PC-9 (cell line): ENCODE measurements around the gene CTNNBL1. TPM values are rescaled to one million over a fixed set of nuclear protein-coding genes. Genes with fewer than 3 reads are reported as not detected.

Experiments used
- BruUV-seq: library from RNA; stranded (reverse); fragments of 400-500 nt; replicated peaks from 2 replicates; lab custom pipeline; 2021; lab: Mats Ljungman, UMichigan
- CTCF ChIA-PET: fragments of 300-600 bp; sonication (Branson Sonifier 250); formaldehyde crosslinking; loops from one replicate; lab custom pipeline; 2022; ENCODE audit warnings: antibody characterized with exemption; lab: Charles Lee
- POLR2A ChIA-PET: fragments of 300-600 bp; sonication (Branson Sonifier 250); formaldehyde crosslinking; loops from one replicate; lab custom pipeline; 2022; ENCODE audit warnings: antibody characterized with exemption; ENCODE audit not compliant: unreplicated experiment; lab: Charles Lee
- DNase-seq, 2 experiments: peaks; one replicate each; pipeline versions ENCODE4 v3.0.0 to v3.0.0-alpha.2; 2015 to 2022; ENCODE audit warnings: mixed read lengths in 1 of 2
- H2AFZ ChIP-seq: fragments of 200-600 bp; sonication (generic); 2 replicates; pipeline ENCODE4 v1.8.1; 2017; ENCODE audit warnings: antibody characterized with exemption
- H3F3A ChIP-seq: fragments of 200-600 bp; sonication (generic); 2 replicates; pipeline ENCODE4 v1.8.1; 2017; ENCODE audit warnings: antibody characterized with exemption, mild to moderate bottlenecking, low read depth; ENCODE audit not compliant: insufficient read depth
- H3K27ac ChIP-seq: fragments of 200-600 bp; sonication (generic); 2 replicates; pipeline ENCODE4 v1.6.1; 2016; ENCODE audit warnings: mixed run types
- H3K27me3 ChIP-seq: fragments of 200-600 bp; sonication (generic); 2 replicates; pipeline ENCODE4 v1.6.1; 2016; ENCODE audit warnings: low read depth, mixed run types; ENCODE audit not compliant: insufficient read depth
- H3K36me3 ChIP-seq: fragments of 200-600 bp; sonication (generic); 2 replicates; pipeline ENCODE4 v1.6.1; 2016; ENCODE audit warnings: low read depth, mixed run types
- H3K4me1 ChIP-seq: fragments of 200-600 bp; sonication (generic); replicated peaks from 2 replicates; pipeline ENCODE4 v1.6.1; 2016; ENCODE audit warnings: mixed run types; ENCODE audit not compliant: insufficient read depth
- H3K4me2 ChIP-seq: fragments of 200-600 bp; sonication (generic); 2 replicates; pipeline ENCODE4 v1.6.1; 2017; ENCODE audit warnings: mixed run types
- H3K4me3 ChIP-seq: fragments of 200-600 bp; sonication (generic); 2 replicates; pipeline ENCODE4 v1.6.1; 2016; ENCODE audit warnings: mixed run types
- H3K79me2 ChIP-seq: fragments of 200-600 bp; sonication (generic); 2 replicates; pipeline ENCODE4 v1.6.1; 2017; ENCODE audit warnings: low read depth, mixed run types
- H3K9me2 ChIP-seq: fragments of 200-600 bp; sonication (generic); 2 replicates; pipeline ENCODE4 v1.8.1; 2017; ENCODE audit warnings: mild to moderate bottlenecking; ENCODE audit not compliant: insufficient read depth
- H3K9me3 ChIP-seq: fragments of 200-600 bp; sonication (generic); 2 replicates; pipeline ENCODE4 v1.8.1; 2016; ENCODE audit warnings: low read depth; ENCODE audit not compliant: insufficient read depth
- H4K20me1 ChIP-seq: fragments of 200-600 bp; sonication (generic); 2 replicates; pipeline ENCODE4 v1.8.1; 2017; ENCODE audit not compliant: insufficient read depth
- CTCF ChIP-seq: fragments of 200-600 bp; sonication (generic); conservative IDR thresholded peaks from 2 replicates; pipeline ENCODE4 v1.6.1; 2017; ENCODE audit warnings: mixed run types, antibody characterized with exemption, mild to moderate bottlenecking, moderate library complexity
- EZH2 ChIP-seq: fragments of 200-600 bp; sonication (generic); IDR thresholded peaks from 2 replicates; pipeline ENCODE4 v1.8.0; 2017; ENCODE audit warnings: antibody characterized with exemption, low read depth
- intact Hi-C: fragments of 100-400 bp; cut with micrococcal nuclease; formaldehyde crosslinking; loops from one replicate; pipeline ENCODE4 v1.10.0; 2022; ENCODE audit not compliant: unreplicated experiment
- total RNA-seq: library from RNA; stranded (reverse); gene quantifications from 2 replicates; pipeline ENCODE4 v1.2.3, GENCODE V29; 2021

Gene CTNNBL1
- total RNA-seq, 1 experiment from 2014 or later = 83.5 TPM

DNA sequence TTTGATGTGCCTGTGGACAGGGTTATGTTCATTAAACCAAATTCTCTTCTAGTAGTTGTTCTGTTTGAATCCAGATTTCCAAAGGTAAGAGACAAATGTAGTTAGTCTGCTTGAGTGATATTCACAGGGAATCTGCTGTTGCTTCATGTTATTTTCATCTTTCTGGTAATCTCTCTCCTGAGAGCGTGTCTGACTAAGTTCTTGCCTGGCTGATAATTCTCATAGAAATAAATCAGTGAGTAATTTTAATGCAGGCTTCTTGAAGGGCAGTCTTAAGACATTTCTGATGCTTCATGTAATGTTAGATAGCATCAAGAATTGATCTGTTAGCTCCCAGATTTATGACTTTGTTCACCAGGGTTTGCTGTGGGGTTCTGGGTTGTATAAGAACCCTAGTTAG lies 54.2 kb downstream of the CTNNBL1 start:
- intact Hi-C loops = no loop called here
- Histone ChIP-seq H3K27ac (no peak overlapping the region), H3K4me3 (no peak overlapping the region), H3K4me2 (no peak overlapping the region), H2AFZ (no peak overlapping the region), H3K9me2 (no peaks in the 10 kb centered on the region), H3K9me3 (no peaks in the 10 kb centered on the region; the same call in 1 of the 2 replicates), H3K36me3 (peaks cover 7% of the 10 kb centered on the region; the same call in 1 of the 2 replicates), H3K27me3 (no peaks in the 10 kb centered on the region), H3K79me2 (no peaks in the 10 kb centered on the region), H3K4me1 (no peaks in the 10 kb centered on the region), H4K20me1 (no peaks in the 10 kb centered on the region), H3F3A (peaks cover 4% of the 10 kb centered on the region; the same call in 1 of the 2 replicates)
- TF ChIP-seq EZH2 (no peak), CTCF (no peak)
- ChIA-PET POLR2A (no interaction called here), CTCF (no interaction called here)
- BruUV-seq = no TSS peak
- DNase-seq = no peak

- POLR2A ChIA-PET = no interaction called here
- DNase-seq = no peak
- Histone ChIP-seq H3K36me3 (peaks cover 7% of the 10 kb centered on the region; the same call in 1 of the 2 replicates), H3K4me2 (no peak overlapping the region), H3K79me2 (no peaks in the 10 kb centered on the region), H4K20me1 (no peaks in the 10 kb centered on the region), H3K9me2 (no peaks in the 10 kb centered on the region), H3K27me3 (no peaks in the 10 kb centered on the region), H3K4me3 (no peak overlapping the region), H3F3A (peaks cover 4% of the 10 kb centered on the region; the same call in 1 of the 2 replicates), H3K4me1 (no peaks in the 10 kb centered on the region), H3K27ac (no peak overlapping the region), H2AFZ (no peak overlapping the region), H3K9me3 (no peaks in the 10 kb centered on the region; the same call in 1 of the 2 replicates)
- CTCF ChIA-PET = no interaction called here
- intact Hi-C loops = no loop called here
- no TSS peak for BruUV-seq
- TF ChIP-seq CTCF (no peak), EZH2 (no peak)
Measured at GRCh38 chr20:37749218-37749617, 55.4 kb downstream of the CTNNBL1 start.

GRCh38 chr20:37749620-37750403 lies 56.0 kb downstream of the CTNNBL1 start:
- peaks cover 7% of the 10 kb centered on the region; the same call in 1 of the 2 replicates for H3K36me3 ChIP-seq
- no peaks in the 10 kb centered on the region for H3K9me2 ChIP-seq
- H3K27ac ChIP-seq = no peak overlapping the region
- TF ChIP-seq EZH2 = no peak
- TF ChIP-seq CTCF = no peak
- no TSS peak for BruUV-seq
- no peak overlapping the region for H3K4me2 ChIP-seq
- H3K27me3 ChIP-seq = no peaks in the 10 kb centered on the region
- ChIA-PET CTCF (no interaction called here), POLR2A (interaction anchor here (0.6 kb wide), 1 partner anchor 243 kb away, joined by 3 read pairs; no protein-coding TSS in a partner anchor)
- H3K4me1 ChIP-seq = no peaks in the 10 kb centered on the region
- H3F3A ChIP-seq = peaks cover 4% of the 10 kb centered on the region; the same call in 1 of the 2 replicates
- H4K20me1 ChIP-seq = no peaks in the 10 kb centered on the region
- H3K9me3 ChIP-seq = no peaks in the 10 kb centered on the region; the same call in 1 of the 2 replicates
- H2AFZ ChIP-seq = no peak overlapping the region
- intact Hi-C loops = no loop called here
- DNase-seq = no peak
- H3K4me3 ChIP-seq = no peak overlapping the region
- no peaks in the 10 kb centered on the region for H3K79me2 ChIP-seq
